Endothelial cell (in vitro differentiated cells): ENCODE measurements around the gene NADK. TPM values are rescaled to one million over a fixed set of nuclear protein-coding genes. Genes with fewer than 3 reads are reported as not detected.

Source experiments
- DNase-seq: peaks from one replicate; pipeline ENCODE4 v3.0.0; 2021; ENCODE audit warnings: low spot score
- H3K27ac Mint-ChIP-seq: one replicate; pipeline ENCODE4 v1.8.0; 2021; ENCODE audit warnings: mixed read lengths, inconsistent platforms; ENCODE audit not compliant: unreplicated experiment
- H3K27me3 Mint-ChIP-seq: one replicate; pipeline ENCODE4 v1.8.0; 2021; ENCODE audit warnings: mild to moderate bottlenecking, moderate library complexity, mixed read lengths, inconsistent platforms; ENCODE audit not compliant: unreplicated experiment
- H3K36me3 Mint-ChIP-seq: one replicate; pipeline ENCODE4 v1.8.0; 2021; ENCODE audit warnings: mild to moderate bottlenecking, low read depth, mixed read lengths, inconsistent platforms; ENCODE audit not compliant: unreplicated experiment
- H3K4me1 Mint-ChIP-seq: one replicate; pipeline ENCODE4 v1.8.0; 2021; ENCODE audit warnings: mild to moderate bottlenecking, mixed read lengths, inconsistent platforms; ENCODE audit not compliant: unreplicated experiment
- H3K4me3 Mint-ChIP-seq: one replicate; pipeline ENCODE4 v1.8.0; 2021; ENCODE audit warnings: mild to moderate bottlenecking, mixed read lengths, inconsistent platforms; ENCODE audit not compliant: unreplicated experiment
- H3K9me3 Mint-ChIP-seq: one replicate; pipeline ENCODE4 v1.8.0; 2021; ENCODE audit warnings: mixed read lengths, inconsistent platforms; ENCODE audit not compliant: unreplicated experiment
- total RNA-seq: library from RNA; stranded (reverse); fragmentation: NEBNext Ultra II Directional; extraction: Animal tissue kit (Norgen Biotek cat#: 25700); gene quantifications from one replicate; pipeline ENCODE4 v1.2.1, GENCODE V29; 2021; ENCODE audit not compliant: unreplicated experiment
- TF ChIP-seq, protein P1 (sequence below): fragments of 200-600 bp; sonication (generic); IDR thresholded peaks from one replicate; pipeline ENCODE4 v1.5.0; 2021; ENCODE audit warnings: antibody characterized with exemption; ENCODE audit not compliant: unreplicated experiment

NADK gene
- total RNA-seq, 1 donor from 2014 or later: 85.4 TPM

DNA sequence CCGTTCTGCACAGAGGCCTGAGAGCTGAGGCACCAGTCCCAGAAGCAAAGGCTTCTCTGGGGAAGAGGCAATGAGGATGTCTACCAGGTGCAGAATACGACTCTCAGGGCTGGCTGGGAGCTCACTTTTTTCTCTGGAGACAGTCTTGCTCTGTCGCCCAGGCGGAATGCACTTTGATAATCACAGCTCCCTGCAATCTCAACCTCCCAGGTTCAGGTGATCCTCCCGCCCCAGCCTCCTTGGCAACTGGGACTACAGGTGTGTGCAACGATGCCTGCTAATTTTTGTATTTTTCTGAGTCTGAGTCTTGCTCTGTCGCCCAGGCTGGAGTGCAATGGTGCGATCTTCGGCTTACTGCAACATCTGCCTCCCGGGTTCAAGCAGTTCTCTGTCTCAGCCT is 17.6 kb downstream of the NADK start:
- peaks cover 2% of the 10 kb centered on the region for H3K27me3 Mint-ChIP-seq
- H3K36me3 Mint-ChIP-seq: peaks cover 34% of the 10 kb centered on the region
- no peak for DNase-seq
- H3K4me3 Mint-ChIP-seq: no peak overlapping the region
- TF ChIP-seq, protein P1, sequence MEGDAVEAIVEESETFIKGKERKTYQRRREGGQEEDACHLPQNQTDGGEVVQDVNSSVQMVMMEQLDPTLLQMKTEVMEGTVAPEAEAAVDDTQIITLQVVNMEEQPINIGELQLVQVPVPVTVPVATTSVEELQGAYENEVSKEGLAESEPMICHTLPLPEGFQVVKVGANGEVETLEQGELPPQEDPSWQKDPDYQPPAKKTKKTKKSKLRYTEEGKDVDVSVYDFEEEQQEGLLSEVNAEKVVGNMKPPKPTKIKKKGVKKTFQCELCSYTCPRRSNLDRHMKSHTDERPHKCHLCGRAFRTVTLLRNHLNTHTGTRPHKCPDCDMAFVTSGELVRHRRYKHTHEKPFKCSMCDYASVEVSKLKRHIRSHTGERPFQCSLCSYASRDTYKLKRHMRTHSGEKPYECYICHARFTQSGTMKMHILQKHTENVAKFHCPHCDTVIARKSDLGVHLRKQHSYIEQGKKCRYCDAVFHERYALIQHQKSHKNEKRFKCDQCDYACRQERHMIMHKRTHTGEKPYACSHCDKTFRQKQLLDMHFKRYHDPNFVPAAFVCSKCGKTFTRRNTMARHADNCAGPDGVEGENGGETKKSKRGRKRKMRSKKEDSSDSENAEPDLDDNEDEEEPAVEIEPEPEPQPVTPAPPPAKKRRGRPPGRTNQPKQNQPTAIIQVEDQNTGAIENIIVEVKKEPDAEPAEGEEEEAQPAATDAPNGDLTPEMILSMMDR: no peak
- no peaks in the 10 kb centered on the region for H3K4me1 Mint-ChIP-seq
- no peak overlapping the region for H3K27ac Mint-ChIP-seq
- no peaks in the 10 kb centered on the region for H3K9me3 Mint-ChIP-seq

DNA sequence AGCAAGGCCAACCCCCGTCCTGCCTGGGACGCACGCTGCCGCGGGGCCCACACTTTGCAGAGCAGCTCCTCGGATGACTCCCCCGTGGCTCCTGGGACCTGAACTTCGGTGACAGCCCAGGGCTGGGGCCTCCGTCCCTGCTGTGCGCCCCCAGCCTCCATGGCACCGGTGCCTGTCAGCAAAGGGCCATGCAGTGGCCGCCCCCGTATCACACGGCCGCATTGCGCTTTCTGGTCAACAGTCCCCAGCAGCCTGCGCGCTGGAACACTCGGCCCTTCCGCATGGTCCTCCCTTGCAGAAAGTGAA is 18.0 kb downstream of the NADK start:
- H3K36me3 Mint-ChIP-seq: peaks cover 34% of the 10 kb centered on the region
- no peak overlapping the region for H3K4me3 Mint-ChIP-seq
- no peak for DNase-seq
- H3K4me1 Mint-ChIP-seq: no peaks in the 10 kb centered on the region
- H3K27ac Mint-ChIP-seq: no peak overlapping the region
- no peaks in the 10 kb centered on the region for H3K9me3 Mint-ChIP-seq
- peaks cover 2% of the 10 kb centered on the region for H3K27me3 Mint-ChIP-seq
- TF ChIP-seq, protein P1: no peak

DNA sequence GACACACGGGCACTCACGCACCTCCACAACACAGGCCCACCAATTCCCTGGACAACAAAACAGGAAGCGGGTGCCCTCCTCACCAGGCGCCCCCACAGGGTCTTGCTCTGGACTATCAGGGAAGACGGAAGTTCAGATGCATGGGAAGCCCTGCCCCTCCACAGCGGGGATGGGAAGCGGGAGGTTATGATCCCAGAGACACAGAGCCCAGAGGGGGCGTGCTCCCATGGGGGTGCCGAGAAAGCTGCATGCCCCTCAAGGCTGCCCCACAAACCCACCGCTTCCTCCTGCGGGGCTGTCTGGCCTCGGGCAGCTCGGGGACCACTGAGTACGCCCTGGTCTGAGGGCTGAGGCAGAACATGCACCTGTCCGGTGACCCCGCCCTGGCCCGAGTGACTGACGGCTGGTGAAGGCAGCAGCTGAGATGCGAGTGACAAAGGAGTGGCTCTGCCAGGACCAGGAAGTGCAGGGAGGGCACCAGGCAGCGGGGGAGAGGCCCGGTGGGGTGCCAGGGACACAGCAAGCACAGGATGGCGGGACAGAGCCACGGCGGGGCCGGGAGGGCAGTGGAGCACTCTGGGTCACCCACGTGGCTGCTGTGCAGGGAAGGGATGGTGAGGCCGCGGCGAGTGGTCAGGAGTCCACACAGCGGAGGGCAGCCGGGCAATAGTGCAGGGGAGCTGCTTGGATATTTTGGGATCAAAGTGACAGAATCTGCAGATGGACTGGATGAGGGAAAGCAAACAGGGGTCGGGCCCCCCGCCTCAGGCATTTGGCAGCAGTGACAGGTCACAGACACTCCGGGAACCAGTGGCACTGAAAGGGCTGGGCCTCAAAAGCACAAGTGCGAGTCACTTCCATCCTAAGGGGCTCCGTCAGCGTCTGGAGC is 18.6 kb downstream of the NADK start:
- Mint-ChIP-seq H3K9me3 (no peaks in the 10 kb centered on the region), H3K27me3 (peaks cover 5% of the 10 kb centered on the region), H3K4me3 (no peak overlapping the region), H3K27ac (no peak overlapping the region), H3K4me1 (no peaks in the 10 kb centered on the region), H3K36me3 (peaks cover 39% of the 10 kb centered on the region)
- TF ChIP-seq, protein P1: no peak
- DNase-seq: no peak

DNA sequence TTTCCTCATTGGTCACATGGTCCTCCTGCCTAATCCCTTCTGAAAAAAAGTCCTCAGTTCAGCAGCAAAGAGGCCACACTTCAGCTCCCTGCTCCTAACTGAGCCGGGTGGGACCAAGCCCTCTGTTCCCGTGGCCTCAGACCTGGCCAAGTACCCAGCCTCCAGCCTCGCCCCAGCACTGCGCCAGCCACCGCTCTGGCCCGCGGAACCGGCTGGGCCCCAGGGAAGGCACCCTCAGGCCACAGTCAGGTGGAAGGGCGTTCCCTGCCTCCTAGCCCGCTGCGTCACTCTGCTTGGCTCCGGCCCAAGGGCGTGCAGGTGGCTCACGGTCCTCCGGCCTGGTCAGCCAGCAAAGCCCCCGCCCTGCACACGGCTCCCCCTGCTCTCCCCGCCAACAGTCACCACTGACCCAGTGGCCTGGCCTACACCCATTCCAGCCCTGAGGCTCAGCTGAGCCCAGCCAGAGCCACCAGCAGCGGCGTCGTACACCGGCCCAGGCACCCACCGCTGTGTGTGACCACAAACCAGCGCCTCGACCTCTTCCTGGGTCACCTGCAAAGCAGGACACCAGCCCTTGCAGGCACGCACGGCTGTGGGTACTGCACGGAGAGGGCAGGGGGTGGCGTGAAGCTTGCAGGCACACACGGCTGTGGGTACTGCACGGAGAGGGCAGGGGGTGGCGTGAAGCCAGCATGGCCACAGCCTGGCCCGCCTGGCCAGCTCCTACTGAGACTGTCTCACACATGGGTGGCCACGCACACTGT is 19.4 kb downstream of the NADK start:
- no peaks in the 10 kb centered on the region for H3K9me3 Mint-ChIP-seq
- no peak overlapping the region for H3K27ac Mint-ChIP-seq
- TF ChIP-seq, protein P1: no peak
- DNase-seq: no peak
- peak overlapping the region; percentile 51 for H3K4me3 Mint-ChIP-seq
- no peaks in the 10 kb centered on the region for H3K4me1 Mint-ChIP-seq
- peaks cover 35% of the 10 kb centered on the region for H3K36me3 Mint-ChIP-seq
- peaks cover 5% of the 10 kb centered on the region for H3K27me3 Mint-ChIP-seq
